GM18508 (cell line): Measurements from ENCODE around the gene SERPINB3.
A peak's percentile ranks its signal among the peaks of the same experiment; 100 is the strongest.
"Not testable (repeated sequence)": the region's sequence is repeated elsewhere in the genome, so short reads cannot be mapped to it uniquely, and the experiment has no call there.

Source experiments
- ATAC-seq: cut with Tn5 transposase; IDR thresholded peaks from one replicate; pipeline ENCODE4 v1.9.1; 2021; ENCODE audit warnings: moderate number of reproducible peaks; ENCODE audit not compliant: insufficient read depth, unreplicated experiment

The SERPINB3 gene

GRCh38 chr18:63650271-63650670 lies 11.4 kb downstream of the SERPINB3 start:
- not testable (repeated sequence) for ATAC-seq

- no peak for ATAC-seq
These were observed 13.5 kb downstream of the SERPINB3 start for GRCh38 chr18:63648241-63648640.

DNA sequence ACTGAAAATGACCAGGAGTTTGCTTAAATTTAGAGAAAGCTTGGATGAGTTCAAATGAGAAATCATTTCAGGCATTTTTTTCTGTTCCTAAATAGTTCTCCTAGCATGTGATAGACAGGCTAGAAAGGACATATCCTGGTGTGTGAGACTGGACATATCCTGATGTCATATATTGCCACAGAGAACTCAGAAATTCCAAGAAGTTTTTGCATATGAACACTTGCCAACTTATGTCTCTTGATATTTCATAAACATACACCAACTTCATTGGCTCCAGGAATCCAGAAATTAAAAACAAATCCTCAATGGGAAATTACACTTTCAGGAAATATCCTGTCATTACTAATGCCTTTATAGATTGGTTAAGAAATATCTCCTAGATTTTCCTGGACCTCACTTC lies 14.8 kb downstream of the SERPINB3 start:
- ATAC-seq: no peak

- not testable (repeated sequence) for ATAC-seq
These were observed 17.0 kb downstream of the SERPINB3 start for GRCh38 chr18:63644694-63645093.

- not testable (repeated sequence) for ATAC-seq
These were observed 17.6 kb downstream of the SERPINB3 start, which contains the start of gene SERPINB4 for GRCh38 chr18:63644142-63644541. Gene SERPINB4, minus strand, starts transcription at chr18:63644256. Its CDS starts 679 bp downstream, at chr18:63643577.

GRCh38 chr18:63642668-63643356 lies 18.9 kb downstream of the SERPINB3 start:
- ATAC-seq: not testable (repeated sequence)

DNA sequence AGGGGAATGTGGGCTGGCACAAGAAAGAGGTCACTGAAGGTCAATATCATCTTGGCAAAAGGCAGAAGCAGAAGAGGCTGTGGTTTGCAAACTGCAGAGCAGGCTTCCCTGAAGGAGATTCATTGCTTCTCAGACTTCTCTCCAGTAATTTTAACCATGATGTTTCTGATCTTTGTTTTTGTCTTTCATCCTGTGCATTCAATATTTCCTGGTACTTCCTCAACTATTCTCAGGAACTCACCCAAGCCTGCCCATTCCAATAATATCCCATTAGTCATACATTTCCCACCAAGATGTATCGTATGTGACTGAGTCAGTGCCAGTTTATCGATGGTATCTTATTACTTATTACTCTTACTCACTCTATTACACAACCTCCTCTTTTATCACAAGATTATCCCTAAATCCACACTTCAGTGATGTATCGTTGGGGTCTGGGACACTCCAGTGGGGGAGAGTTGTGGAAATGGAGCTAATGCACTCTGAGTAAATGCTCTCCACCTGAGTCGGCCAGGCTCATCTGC lies 20.5 kb downstream of the SERPINB3 start:
- ATAC-seq: not testable (repeated sequence)

DNA sequence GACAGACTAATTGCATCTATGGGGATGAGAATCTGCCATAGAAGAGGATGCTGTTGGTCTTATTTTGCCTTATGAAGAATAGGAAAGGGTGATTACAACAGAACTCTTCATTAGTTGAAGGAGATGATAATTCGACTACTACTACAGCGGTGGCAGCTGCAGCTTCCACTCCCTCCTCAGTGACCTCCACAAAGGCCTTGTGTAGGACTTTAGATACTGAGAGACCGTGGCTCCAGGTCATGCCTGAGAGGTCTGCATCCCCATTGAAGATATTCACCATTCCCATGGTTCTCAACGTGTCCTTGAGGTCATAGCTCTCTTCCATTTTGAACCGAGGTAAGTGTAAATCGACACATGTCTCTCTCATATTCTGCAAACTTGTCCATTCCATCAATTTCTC lies 24.0 kb downstream of the SERPINB3 start:
- ATAC-seq: no peak

DNA sequence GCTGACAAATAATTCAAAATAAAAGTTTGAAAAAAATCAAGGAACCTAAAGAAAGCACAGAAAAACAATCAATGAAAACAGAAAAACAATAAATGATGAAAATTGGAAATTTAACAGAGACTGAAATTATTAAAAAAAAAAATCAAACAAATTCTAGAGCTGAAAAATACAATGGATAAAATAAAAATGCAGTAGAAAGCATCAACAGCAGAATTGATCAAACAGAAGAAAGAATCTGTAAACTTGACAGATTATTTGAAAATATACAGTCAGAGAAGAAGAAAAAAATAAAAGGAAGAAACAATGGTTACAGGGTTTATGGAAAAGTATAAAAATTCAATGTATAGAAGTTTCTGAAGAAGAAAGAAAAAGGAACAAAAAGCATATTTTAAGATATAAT lies 33.9 kb downstream of the SERPINB3 start:
- ATAC-seq: no peak

- no peak for ATAC-seq
These were observed 35.3 kb downstream of the SERPINB3 start for GRCh38 chr18:63626431-63626830.

DNA sequence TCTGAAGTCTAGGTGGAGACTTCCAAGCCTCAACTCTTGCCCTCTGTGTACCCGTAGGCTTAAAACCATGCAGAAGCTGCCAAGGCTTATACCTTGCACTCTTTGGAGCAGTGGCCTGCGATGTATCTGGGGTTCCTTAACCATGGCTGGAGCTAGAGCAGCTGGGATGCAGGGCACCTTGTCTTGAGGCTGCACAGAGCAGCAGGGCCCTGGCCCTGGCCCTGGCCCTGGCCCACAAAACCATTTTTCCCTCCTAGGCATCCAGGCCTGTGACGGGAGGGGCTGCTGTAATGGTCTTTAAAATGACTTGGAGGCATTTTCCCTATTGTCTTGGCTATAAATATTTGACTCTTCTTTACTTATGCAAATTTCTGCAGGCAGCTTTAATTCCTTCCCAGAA lies 36.8 kb downstream of the SERPINB3 start:
- no peak for ATAC-seq

- no peak for ATAC-seq
These were observed 42.0 kb downstream of the SERPINB3 start for GRCh38 chr18:63619661-63620060.

DNA sequence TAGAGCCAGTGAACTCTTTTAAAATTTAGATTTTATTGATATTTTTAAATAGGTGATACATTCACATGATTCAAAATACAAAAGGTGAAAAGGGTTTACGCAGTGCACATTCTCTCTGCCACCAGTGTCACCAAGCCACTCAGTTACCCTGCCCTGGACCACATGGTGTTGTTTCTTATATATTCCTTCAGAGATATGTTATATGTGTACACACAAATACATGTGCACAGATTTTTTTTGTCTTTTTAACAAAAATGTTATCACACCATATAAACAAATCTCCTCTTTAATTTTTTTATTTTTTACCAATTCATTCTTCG lies 43.8 kb downstream of the SERPINB3 start:
- ATAC-seq: no peak

DNA sequence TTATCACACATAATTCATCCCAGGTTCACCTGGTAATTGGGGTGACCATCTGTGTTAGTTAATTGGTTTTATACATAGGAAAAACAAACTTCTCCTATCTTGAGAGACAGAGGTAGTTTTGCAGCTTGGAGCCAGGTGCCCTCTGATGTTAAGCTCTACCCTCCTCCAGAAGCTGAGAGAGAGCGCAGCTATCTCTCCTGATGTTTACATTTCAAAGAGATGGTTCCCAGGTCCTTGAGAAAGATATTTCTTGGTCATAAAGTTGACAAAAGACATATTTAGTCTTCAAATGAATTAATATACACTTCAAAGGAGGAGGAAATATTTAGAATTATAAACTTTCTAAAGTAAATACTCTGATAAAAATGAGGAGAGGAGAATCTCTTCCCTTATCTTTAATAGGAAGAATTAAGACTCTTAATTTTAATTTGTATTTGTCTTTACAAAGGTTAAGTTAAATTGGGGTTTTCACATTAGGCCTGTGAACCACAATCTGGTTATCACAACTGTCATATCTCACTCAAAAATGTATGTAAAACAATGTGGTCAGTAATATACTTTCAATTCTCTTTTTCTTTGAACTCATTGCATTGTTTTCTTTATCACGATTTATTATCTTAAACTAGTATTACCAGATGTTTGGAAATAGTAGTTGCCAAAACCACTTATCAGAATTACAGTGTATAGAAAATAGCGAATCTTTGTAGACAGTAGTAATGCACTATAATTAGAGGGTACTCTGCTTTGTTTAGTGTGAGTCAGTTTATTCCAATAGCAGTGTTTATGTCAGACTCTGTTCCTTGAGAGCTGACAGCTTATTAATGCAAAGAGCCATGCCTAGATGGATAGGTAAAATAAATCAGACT lies 44.4 kb downstream of the SERPINB3 start:
- peak; percentile 71 for ATAC-seq

DNA sequence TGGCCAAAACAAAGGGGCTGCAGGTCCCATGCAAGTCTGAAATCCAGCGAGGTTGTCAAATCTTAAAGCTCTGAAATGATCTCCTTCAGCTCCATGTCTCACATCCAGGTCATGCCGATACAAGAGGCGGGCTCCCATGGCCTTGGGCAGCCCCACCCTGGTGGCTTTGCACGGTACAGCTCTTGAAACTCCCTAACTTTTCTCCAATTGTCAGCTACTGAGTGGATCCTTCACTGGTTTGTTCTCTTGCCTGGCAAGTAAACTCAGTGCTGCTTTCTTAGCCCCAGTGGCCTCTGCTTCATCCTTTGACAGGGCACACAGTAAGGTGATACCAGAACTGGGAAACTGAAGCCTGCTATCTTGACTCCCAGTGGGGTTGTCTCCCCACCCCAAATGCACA lies 48.3 kb downstream of the SERPINB3 start:
- no peak for ATAC-seq

- ATAC-seq: no peak
These were observed 55.2 kb downstream of the SERPINB3 start for GRCh38 chr18:63606526-63606925.
